Measurements from ENCODE around the gene PITX2. TPM values are rescaled to one million over a fixed set of nuclear protein-coding genes. Genes with fewer than 3 reads are reported as not detected.

The PITX2 gene
- polyA plus RNA-seq = not detected in 2 replicates
- polyA minus RNA-seq = not detected in 2 replicates

DNA sequence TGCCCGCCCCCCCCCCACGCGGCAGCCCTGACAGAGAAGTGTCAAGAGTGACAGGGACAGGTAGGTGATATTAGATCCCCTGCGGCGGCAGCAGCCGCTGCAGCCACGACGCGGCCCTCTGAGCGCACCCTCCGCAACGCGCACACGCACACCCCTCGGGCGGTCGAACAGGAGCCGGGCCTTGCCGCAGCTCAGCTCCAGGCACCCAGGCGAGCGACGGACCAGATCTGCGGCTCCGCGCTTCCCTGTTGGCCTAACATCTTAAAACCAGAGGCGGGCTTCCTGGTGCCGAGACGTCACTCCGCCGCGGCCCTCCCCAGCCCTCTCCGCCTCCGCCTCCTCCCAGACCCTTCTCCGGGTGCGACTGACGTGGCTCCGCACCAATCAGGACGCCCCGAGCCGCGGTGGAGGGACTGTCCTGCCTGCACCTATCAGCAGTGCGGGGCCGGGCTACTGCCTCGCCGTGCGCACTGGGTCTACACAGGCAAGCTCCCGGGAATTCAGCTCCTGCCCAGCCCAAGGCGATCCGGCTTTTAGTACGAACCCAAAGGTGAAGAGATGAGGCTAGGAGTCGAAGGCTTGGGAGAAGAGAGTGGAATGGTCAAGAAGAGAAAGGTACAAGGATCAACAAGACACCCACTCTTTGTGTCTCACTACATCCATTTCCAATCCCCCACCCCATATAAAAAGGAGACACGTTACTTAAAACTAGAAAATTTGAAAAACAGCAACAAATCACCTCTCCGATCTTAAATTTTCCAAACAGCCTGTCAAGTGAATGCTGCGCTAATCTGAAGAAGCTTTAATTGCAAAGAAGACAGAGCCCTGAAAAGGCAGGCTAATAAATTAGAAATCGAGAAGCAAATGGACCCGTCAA, at the start of gene PITX2:
TSS of gene PITX2 (minus strand) at position 237 of the 877 bp plus-strand sequence. CDS start 617 bp downstream, outside the sequence.
- H3K9ac ChIP-seq (ENCODE audit: low read length) = no peak within 1 kb of the TSS
- no peaks in the 10 kb centered on the region for H3K79me2 ChIP-seq (replicated peaks; ENCODE audit: insufficient read depth, low read length)
- H2AFZ ChIP-seq (ENCODE audit: low read depth, low read length) = no peak within 1 kb of the TSS
- no peak for TF ChIP-seq POLR2AphosphoS5 (IDR thresholded peaks at IDR 0.05)
- TF ChIP-seq, protein P1, sequence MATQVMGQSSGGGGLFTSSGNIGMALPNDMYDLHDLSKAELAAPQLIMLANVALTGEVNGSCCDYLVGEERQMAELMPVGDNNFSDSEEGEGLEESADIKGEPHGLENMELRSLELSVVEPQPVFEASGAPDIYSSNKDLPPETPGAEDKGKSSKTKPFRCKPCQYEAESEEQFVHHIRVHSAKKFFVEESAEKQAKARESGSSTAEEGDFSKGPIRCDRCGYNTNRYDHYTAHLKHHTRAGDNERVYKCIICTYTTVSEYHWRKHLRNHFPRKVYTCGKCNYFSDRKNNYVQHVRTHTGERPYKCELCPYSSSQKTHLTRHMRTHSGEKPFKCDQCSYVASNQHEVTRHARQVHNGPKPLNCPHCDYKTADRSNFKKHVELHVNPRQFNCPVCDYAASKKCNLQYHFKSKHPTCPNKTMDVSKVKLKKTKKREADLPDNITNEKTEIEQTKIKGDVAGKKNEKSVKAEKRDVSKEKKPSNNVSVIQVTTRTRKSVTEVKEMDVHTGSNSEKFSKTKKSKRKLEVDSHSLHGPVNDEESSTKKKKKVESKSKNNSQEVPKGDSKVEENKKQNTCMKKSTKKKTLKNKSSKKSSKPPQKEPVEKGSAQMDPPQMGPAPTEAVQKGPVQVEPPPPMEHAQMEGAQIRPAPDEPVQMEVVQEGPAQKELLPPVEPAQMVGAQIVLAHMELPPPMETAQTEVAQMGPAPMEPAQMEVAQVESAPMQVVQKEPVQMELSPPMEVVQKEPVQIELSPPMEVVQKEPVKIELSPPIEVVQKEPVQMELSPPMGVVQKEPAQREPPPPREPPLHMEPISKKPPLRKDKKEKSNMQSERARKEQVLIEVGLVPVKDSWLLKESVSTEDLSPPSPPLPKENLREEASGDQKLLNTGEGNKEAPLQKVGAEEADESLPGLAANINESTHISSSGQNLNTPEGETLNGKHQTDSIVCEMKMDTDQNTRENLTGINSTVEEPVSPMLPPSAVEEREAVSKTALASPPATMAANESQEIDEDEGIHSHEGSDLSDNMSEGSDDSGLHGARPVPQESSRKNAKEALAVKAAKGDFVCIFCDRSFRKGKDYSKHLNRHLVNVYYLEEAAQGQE (IDR thresholded peaks at IDR 0.05; ENCODE audit: borderline replicate concordance) = no peak
- no peak for TF ChIP-seq SMC3 (conservative IDR thresholded peaks at IDR 0.05; ENCODE audit: poor library complexity)
- TF ChIP-seq EZH2 (IDR thresholded peaks at IDR 0.05; ENCODE audit: borderline replicate concordance, insufficient read depth, low read length, poor library complexity, severe bottlenecking) = peak; percentile 27
- H3F3A ChIP-seq (ENCODE audit: insufficient read depth, low read length, poor library complexity, severe bottlenecking) = no peaks in the 10 kb centered on the region
- H3K36me3 ChIP-seq (ENCODE audit: insufficient read depth, low read length) = no peaks in the 10 kb centered on the region
- no peaks in the 10 kb centered on the region for H3K9me2 ChIP-seq (ENCODE audit: insufficient read depth, low read length)
- H3K27me3 ChIP-seq (ENCODE audit: insufficient read depth, low read depth, low read length) = peaks cover 100% of the 10 kb centered on the region
- H3K27ac ChIP-seq (ENCODE audit: low read length) = no peak within 1 kb of the TSS
- peaks cover 3% of the 10 kb centered on the region for H3K9me3 ChIP-seq (ENCODE audit: low read length)
- no peak within 1 kb of the TSS for H3K4me2 ChIP-seq (ENCODE audit: low read length)
- H4K20me1 ChIP-seq (ENCODE audit: insufficient read depth) = no peaks in the 10 kb centered on the region
- peak within 1 kb of the TSS; percentile 54 for H3K4me3 ChIP-seq (ENCODE audit: low read length)

DNA sequence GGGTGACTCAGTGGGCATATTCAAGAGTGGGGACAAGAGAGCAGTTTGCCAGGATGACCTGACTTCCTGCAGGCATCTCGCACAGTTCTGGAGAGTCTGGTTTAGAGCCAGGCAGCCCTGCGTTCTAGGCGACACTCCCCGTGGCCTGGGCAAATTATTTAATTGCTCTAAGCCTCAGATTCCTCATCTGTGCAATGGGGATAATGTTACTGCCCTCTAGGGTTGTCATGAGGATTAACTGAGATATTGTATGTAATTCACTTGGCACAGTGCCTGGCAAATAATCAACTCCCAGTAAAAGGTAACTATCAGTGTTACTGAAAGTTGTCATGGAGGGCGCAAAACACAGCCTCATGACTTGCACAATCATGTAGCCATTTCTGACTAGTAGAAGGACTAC, 48.8 kb upstream of the PITX2 start:
- no peaks in the 10 kb centered on the region for H3K9me2 ChIP-seq (ENCODE audit: insufficient read depth, low read length)
- H4K20me1 ChIP-seq (ENCODE audit: insufficient read depth) = no peaks in the 10 kb centered on the region
- H3K9me3 ChIP-seq (ENCODE audit: low read length) = no peaks in the 10 kb centered on the region
- H3F3A ChIP-seq (ENCODE audit: insufficient read depth, low read length, poor library complexity, severe bottlenecking) = no peaks in the 10 kb centered on the region
- H3K36me3 ChIP-seq (ENCODE audit: insufficient read depth, low read length) = no peaks in the 10 kb centered on the region
- H3K79me2 ChIP-seq (replicated peaks; ENCODE audit: insufficient read depth, low read length) = no peaks in the 10 kb centered on the region
- no peak overlapping the region for H3K4me2 ChIP-seq (ENCODE audit: low read length)
- no peak for TF ChIP-seq RAD21 (conservative IDR thresholded peaks at IDR 0.05)
- no peak overlapping the region for H3K9ac ChIP-seq (ENCODE audit: low read length)
- no peak overlapping the region for H2AFZ ChIP-seq (ENCODE audit: low read depth, low read length)
- H3K4me3 ChIP-seq (ENCODE audit: low read length) = no peak overlapping the region
- H3K27ac ChIP-seq (ENCODE audit: low read length) = no peak overlapping the region
- H3K27me3 ChIP-seq (ENCODE audit: insufficient read depth, low read depth, low read length) = no peaks in the 10 kb centered on the region

DNA sequence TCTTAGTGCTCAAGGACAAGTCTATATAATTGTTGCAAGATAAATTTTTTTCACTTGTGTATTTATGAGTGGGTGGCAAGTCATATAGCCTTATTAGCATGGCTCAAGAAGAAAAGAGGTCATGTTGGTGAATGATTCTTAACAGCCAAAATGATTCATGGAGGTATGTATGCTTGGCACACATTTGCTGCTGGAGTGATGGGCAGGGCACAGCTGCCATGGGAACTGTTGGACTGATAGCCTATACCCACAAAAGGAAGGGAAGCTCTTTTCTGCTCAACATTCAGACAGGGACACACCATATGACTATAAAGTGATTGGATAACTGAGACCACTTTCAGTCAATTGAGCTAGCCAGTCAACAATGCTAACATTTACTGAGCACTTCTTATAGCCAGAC, 46.8 kb upstream of the PITX2 start:
- Histone ChIP-seq H4K20me1 (ENCODE audit: insufficient read depth) (no peaks in the 10 kb centered on the region), H3K27me3 (ENCODE audit: insufficient read depth, low read depth, low read length) (no peaks in the 10 kb centered on the region), H3K79me2 (replicated peaks; ENCODE audit: insufficient read depth, low read length) (no peaks in the 10 kb centered on the region), H3F3A (ENCODE audit: insufficient read depth, low read length, poor library complexity, severe bottlenecking) (no peaks in the 10 kb centered on the region), H2AFZ (ENCODE audit: low read depth, low read length) (no peak overlapping the region), H3K4me2 (ENCODE audit: low read length) (no peak overlapping the region), H3K4me3 (ENCODE audit: low read length) (no peak overlapping the region), H3K27ac (ENCODE audit: low read length) (no peak overlapping the region), H3K9me2 (ENCODE audit: insufficient read depth, low read length) (no peaks in the 10 kb centered on the region), H3K9ac (ENCODE audit: low read length) (no peak overlapping the region), H3K9me3 (ENCODE audit: low read length) (no peaks in the 10 kb centered on the region), H3K36me3 (ENCODE audit: insufficient read depth, low read length) (no peaks in the 10 kb centered on the region)
- no peak for TF ChIP-seq EZH2 (IDR thresholded peaks at IDR 0.05; ENCODE audit: borderline replicate concordance, insufficient read depth, low read length, poor library complexity, severe bottlenecking)
- TF ChIP-seq, protein P2, sequence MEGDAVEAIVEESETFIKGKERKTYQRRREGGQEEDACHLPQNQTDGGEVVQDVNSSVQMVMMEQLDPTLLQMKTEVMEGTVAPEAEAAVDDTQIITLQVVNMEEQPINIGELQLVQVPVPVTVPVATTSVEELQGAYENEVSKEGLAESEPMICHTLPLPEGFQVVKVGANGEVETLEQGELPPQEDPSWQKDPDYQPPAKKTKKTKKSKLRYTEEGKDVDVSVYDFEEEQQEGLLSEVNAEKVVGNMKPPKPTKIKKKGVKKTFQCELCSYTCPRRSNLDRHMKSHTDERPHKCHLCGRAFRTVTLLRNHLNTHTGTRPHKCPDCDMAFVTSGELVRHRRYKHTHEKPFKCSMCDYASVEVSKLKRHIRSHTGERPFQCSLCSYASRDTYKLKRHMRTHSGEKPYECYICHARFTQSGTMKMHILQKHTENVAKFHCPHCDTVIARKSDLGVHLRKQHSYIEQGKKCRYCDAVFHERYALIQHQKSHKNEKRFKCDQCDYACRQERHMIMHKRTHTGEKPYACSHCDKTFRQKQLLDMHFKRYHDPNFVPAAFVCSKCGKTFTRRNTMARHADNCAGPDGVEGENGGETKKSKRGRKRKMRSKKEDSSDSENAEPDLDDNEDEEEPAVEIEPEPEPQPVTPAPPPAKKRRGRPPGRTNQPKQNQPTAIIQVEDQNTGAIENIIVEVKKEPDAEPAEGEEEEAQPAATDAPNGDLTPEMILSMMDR (IDR thresholded peaks at IDR 0.05; ENCODE audit: poor library complexity, severe bottlenecking) = no peak
